Measurements from ENCODE around the gene CCDC169.

CCDC169 gene

GRCh38 chr13:36273431-36273830 lies 24.2 kb downstream of the CCDC169 start:
- Histone ChIP-seq H3K9me2 (ENCODE audit: low read depth, low read length) (no peaks in the 10 kb centered on the region), H3K4me2 (ENCODE audit: low read length) (no peak overlapping the region)

GRCh38 chr13:36261976-36262375 lies 35.6 kb downstream of the CCDC169 start:
- Histone ChIP-seq H2AFZ (ENCODE audit: low read length) (no peak overlapping the region), H3K9me3 (ENCODE audit: low read length) (no peaks in the 10 kb centered on the region), H3K4me2 (ENCODE audit: low read length) (no peak overlapping the region), H3K4me1 (ENCODE audit: insufficient read depth, low read length, severe bottlenecking) (no peaks in the 10 kb centered on the region), H3K4me3 (ENCODE audit: low read depth, low read length, poor library complexity, severe bottlenecking) (no peak overlapping the region), H3K27ac (ENCODE audit: low read depth, low read length, poor library complexity, severe bottlenecking) (no peak overlapping the region), H3F3A (ENCODE audit: insufficient read depth, low read length) (no peaks in the 10 kb centered on the region), H3K9ac (ENCODE audit: low read length) (no peak overlapping the region), H3K36me3 (ENCODE audit: insufficient read depth, low read length) (no peaks in the 10 kb centered on the region), H3K27me3 (ENCODE audit: insufficient read depth, low read length) (no peaks in the 10 kb centered on the region), H3K9me2 (ENCODE audit: low read depth, low read length) (no peaks in the 10 kb centered on the region), H3K79me2 (ENCODE audit: insufficient read depth, low read length) (no peaks in the 10 kb centered on the region), H4K20me1 (ENCODE audit: insufficient read depth, low read length) (no peaks in the 10 kb centered on the region)
- TF ChIP-seq EZH2 (IDR thresholded peaks at IDR 0.05; ENCODE audit: borderline replicate concordance, low read length): no peak

More at GRCh38 chr13:36273431-36273830, 24.2 kb downstream of the CCDC169 start:
- Histone ChIP-seq H2AFZ (ENCODE audit: low read length) (no peak overlapping the region), H3K27me3 (ENCODE audit: insufficient read depth, low read length) (no peaks in the 10 kb centered on the region), H3K9me3 (ENCODE audit: low read length) (no peaks in the 10 kb centered on the region), H3K79me2 (ENCODE audit: insufficient read depth, low read length) (no peaks in the 10 kb centered on the region), H3K36me3 (ENCODE audit: insufficient read depth, low read length) (no peaks in the 10 kb centered on the region), H3K27ac (ENCODE audit: low read depth, low read length, poor library complexity, severe bottlenecking) (no peak overlapping the region), H4K20me1 (ENCODE audit: insufficient read depth, low read length) (no peaks in the 10 kb centered on the region), H3F3A (ENCODE audit: insufficient read depth, low read length) (no peaks in the 10 kb centered on the region), H3K9ac (ENCODE audit: low read length) (no peak overlapping the region), H3K4me3 (ENCODE audit: low read depth, low read length, poor library complexity, severe bottlenecking) (no peak overlapping the region), H3K4me1 (ENCODE audit: insufficient read depth, low read length, severe bottlenecking) (no peaks in the 10 kb centered on the region)
- TF ChIP-seq EZH2 (IDR thresholded peaks at IDR 0.05; ENCODE audit: borderline replicate concordance, low read length) (no peak), CTCF (IDR thresholded peaks at IDR 0.05; ENCODE audit: low read length) (no peak)

- Histone ChIP-seq H3K36me3 (ENCODE audit: insufficient read depth, low read length) (no peaks in the 10 kb centered on the region), H3K27ac (ENCODE audit: low read depth, low read length, poor library complexity, severe bottlenecking) (no peak overlapping the region)
Measured at GRCh38 chr13:36261011-36261410, 36.6 kb downstream of the CCDC169 start.

More at GRCh38 chr13:36261011-36261410, 36.6 kb downstream of the CCDC169 start:
- Histone ChIP-seq H3K79me2 (ENCODE audit: insufficient read depth, low read length) (no peaks in the 10 kb centered on the region), H3K9me2 (ENCODE audit: low read depth, low read length) (no peaks in the 10 kb centered on the region), H3K9ac (ENCODE audit: low read length) (no peak overlapping the region), H3K4me1 (ENCODE audit: insufficient read depth, low read length, severe bottlenecking) (no peaks in the 10 kb centered on the region), H3K4me3 (ENCODE audit: low read depth, low read length, poor library complexity, severe bottlenecking) (no peak overlapping the region), H3K9me3 (ENCODE audit: low read length) (no peaks in the 10 kb centered on the region), H3K4me2 (ENCODE audit: low read length) (no peak overlapping the region), H3K27me3 (ENCODE audit: insufficient read depth, low read length) (no peaks in the 10 kb centered on the region), H3F3A (ENCODE audit: insufficient read depth, low read length) (no peaks in the 10 kb centered on the region), H2AFZ (ENCODE audit: low read length) (no peak overlapping the region), H4K20me1 (ENCODE audit: insufficient read depth, low read length) (no peaks in the 10 kb centered on the region)
- TF ChIP-seq EZH2 (IDR thresholded peaks at IDR 0.05; ENCODE audit: borderline replicate concordance, low read length) (no peak), CTCF (IDR thresholded peaks at IDR 0.05; ENCODE audit: low read length) (no peak)

Measured in OCI-LY1 (cell line).